ENCODE results near the gene CYP3A7.
"Not testable (repeated sequence)": the region's sequence is repeated elsewhere in the genome, so short reads cannot be mapped to it uniquely, and the experiment has no call there.

The CYP3A7 gene

GRCh38 chr7:99709838-99710578 is 25.0 kb downstream of the CYP3A7 start:
- DNase-seq (ENCODE audit: low read depth in 2 of 3, low spot score in 2 of 3): no peak

GRCh38 chr7:99709260-99709659 is 25.7 kb downstream of the CYP3A7 start:
- DNase-seq (ENCODE audit: low read depth in 2 of 3, low spot score in 2 of 3): no peak

GRCh38 chr7:99707096-99707495 is 27.9 kb downstream of the CYP3A7 start:
- no peak for DNase-seq (ENCODE audit: low read depth in 2 of 3, low spot score in 2 of 3)

GRCh38 chr7:99699946-99700345 is 35.0 kb downstream of the CYP3A7 start:
- no peak for DNase-seq (ENCODE audit: low read depth in 2 of 3, low spot score in 2 of 3)

- DNase-seq (ENCODE audit: low read depth in 2 of 3, low spot score in 2 of 3): not testable (repeated sequence)
Measured at GRCh38 chr7:99698867-99699730, 35.9 kb downstream of the CYP3A7 start.

GRCh38 chr7:99694912-99695304 is 40.1 kb downstream of the CYP3A7 start:
- no peak for DNase-seq (ENCODE audit: low read depth in 2 of 3, low spot score in 2 of 3)

GRCh38 chr7:99694201-99694911 is 40.6 kb downstream of the CYP3A7 start:
- DNase-seq (ENCODE audit: low read depth in 2 of 3, low spot score in 2 of 3): no peak

GRCh38 chr7:99693427-99694200 is 41.4 kb downstream of the CYP3A7 start:
- DNase-seq (ENCODE audit: low read depth in 2 of 3, low spot score in 2 of 3): no peak

GRCh38 chr7:99693100-99693426 is 41.9 kb downstream of the CYP3A7 start:
- DNase-seq (ENCODE audit: low read depth in 2 of 3, low spot score in 2 of 3): no peak

GRCh38 chr7:99692563-99692962 is 42.4 kb downstream of the CYP3A7 start:
- DNase-seq (ENCODE audit: low read depth in 2 of 3, low spot score in 2 of 3): not testable (repeated sequence)

GRCh38 chr7:99691658-99692057 is 43.3 kb downstream of the CYP3A7 start:
- DNase-seq (ENCODE audit: low read depth in 2 of 3, low spot score in 2 of 3): not testable (repeated sequence)

- DNase-seq (ENCODE audit: low read depth in 2 of 3, low spot score in 2 of 3): not testable (repeated sequence)
Measured at GRCh38 chr7:99690918-99691317, 44.1 kb downstream of the CYP3A7 start.

GRCh38 chr7:99685871-99686608 is 49.0 kb downstream of the CYP3A7 start:
- not testable (repeated sequence) for DNase-seq (ENCODE audit: low read depth in 2 of 3, low spot score in 2 of 3)

GRCh38 chr7:99685129-99685758 is 49.8 kb downstream of the CYP3A7 start:
- no peak for DNase-seq (ENCODE audit: low read depth in 2 of 3, low spot score in 2 of 3)

GRCh38 chr7:99679400-99680191 is 55.4 kb downstream of the CYP3A7 start, which contains the start of gene CYP3A5:
CYP3A5 (minus strand) TSS chr7:99679996; CDS start chr7:99679896, 100 bp downstream.
- DNase-seq (ENCODE audit: low read depth in 2 of 3, low spot score in 2 of 3): no peak

- no peak for DNase-seq (ENCODE audit: low read depth in 2 of 3, low spot score in 2 of 3)
Measured at GRCh38 chr7:99679032-99679399, 56.0 kb downstream of the CYP3A7 start.

- DNase-seq (ENCODE audit: low read depth in 2 of 3, low spot score in 2 of 3): no peak
Measured at GRCh38 chr7:99677648-99678045, 57.3 kb downstream of the CYP3A7 start.

GRCh38 chr7:99677013-99677647 is 57.9 kb downstream of the CYP3A7 start:
- DNase-seq (ENCODE audit: low read depth in 2 of 3, low spot score in 2 of 3): no peak
